AG08395 (cell line): ENCODE results near the gene MTERF2.

Experiments used
- DNase-seq: peaks from one replicate; pipeline ENCODE4 v3.0.0; 2012; ENCODE audit warnings: mixed read lengths, low spot score

MTERF2 gene

DNA sequence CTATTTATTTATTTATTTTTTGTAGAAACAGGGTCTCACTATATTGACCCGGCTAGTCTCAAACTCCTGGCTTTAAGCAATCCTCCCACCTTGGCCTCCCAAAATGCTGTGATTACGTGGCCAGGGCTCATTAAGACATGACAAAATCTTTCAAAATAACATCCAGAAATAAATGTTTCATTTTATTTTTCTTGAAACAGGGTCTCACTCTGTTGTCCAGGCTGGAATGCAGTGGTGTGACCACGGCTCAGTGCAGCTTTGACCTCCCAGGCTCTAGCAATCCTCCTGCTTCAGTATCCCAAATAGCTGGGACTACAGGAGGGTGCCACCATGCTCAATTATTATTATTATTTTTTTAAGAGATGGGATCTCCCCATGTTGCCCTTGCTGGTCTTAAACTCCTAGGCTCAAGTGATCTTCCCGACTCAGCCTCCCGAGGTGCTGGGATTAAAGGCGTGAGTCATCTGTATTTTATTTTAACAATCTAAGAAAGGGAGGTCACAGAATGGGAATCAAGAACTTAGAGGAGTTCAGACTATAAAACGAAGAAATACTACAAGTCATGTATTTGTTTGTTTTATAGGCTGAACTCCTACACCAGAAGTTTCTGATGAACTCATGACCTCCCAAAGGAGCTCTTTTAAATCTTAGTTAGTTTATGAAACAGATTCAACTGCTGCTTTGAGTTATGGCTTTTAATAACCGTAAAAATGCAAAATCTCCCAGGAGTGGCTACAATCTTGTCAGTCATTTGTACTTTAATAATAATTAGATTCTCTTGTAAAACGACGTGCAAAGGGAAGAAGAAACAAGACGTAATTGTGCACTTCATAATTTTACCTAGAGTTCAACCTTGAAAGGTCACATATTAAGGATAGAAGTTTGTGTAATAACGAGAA, 33.3 kb downstream of the MTERF2 start:
- no peak for DNase-seq

DNA sequence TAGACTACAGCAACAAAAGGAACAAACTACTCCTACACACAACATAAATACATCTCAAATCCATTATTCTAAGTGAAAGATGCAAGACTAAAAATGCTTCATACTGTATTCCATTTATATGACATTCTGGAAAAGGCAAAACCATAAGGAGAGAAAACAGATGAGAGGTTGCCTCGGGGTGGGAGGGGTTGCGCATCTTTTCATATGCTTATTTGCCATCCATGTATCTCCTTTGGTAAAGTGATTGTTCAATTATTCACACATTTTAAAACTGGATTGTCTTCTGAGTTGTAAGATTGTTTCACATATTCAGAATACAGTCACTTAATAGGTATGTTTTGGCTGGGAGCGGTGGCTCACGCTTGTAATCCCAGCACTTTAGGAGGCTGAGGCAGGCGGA, 36.4 kb downstream of the MTERF2 start:
- no peak for DNase-seq

DNA sequence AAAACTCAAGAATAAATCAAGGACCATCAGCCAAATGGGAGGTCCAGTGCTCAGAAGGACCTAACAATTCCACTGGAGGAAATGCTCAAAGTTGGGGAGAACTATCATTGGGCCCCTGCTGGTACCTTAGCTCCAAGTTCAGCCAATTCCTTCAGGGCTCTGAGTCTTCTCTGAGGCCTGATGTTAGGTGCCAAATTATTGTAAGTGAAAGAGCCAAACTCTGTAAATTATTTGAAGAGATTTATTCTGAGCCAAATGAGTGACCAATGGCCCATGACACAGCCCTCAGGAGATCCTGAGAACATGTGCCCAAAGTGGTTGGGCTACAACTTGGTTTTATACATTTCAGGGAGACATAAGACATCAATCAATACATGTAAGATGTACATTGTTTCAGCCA, 39.5 kb downstream of the MTERF2 start:
- no peak for DNase-seq

DNA sequence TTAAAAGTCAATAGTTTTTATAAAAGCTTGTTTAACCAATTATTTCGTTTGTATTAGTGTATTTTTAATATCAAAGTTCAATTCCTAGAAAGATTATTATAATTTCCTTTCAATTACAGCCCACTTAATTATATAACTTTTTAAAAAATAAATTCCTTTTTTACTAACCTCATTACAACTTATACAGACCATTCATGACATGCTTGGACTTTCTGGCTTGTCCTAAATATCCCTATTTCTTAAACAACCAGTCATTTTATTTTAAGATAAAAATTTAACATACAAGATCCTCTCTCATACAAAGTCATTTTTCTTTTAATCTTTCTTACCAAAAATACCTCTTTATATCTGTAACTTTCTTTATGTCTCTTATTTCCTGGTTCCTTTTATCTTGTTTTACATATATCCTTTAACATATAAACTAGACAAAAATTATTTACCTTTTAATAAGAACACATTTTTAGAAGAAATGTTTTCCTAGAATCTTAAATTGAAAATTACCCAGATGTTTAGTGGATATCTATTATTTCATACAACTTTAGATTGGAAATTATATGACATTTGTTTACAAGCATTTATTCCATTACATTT, 41.6 kb downstream of the MTERF2 start:
- DNase-seq = no peak

DNA sequence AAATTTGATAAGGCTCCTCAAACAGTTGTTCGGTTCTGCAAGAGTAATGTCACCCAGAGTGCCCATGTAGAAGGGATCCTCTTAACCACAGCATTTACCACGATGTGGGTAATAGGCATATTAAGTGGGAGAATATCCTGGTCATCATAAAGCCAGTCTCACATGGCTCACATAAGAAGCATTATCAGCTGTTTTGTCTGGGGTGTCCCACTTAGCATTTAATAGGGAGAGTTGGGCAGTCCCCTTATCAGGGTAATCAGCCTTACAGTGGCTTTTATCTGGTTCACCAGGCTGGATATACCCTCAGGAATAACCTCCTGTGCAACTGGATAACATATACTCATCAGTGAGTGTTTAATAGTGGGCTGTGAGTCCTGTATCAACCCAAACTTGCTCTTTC, 44.2 kb downstream of the MTERF2 start:
- no peak for DNase-seq

DNA sequence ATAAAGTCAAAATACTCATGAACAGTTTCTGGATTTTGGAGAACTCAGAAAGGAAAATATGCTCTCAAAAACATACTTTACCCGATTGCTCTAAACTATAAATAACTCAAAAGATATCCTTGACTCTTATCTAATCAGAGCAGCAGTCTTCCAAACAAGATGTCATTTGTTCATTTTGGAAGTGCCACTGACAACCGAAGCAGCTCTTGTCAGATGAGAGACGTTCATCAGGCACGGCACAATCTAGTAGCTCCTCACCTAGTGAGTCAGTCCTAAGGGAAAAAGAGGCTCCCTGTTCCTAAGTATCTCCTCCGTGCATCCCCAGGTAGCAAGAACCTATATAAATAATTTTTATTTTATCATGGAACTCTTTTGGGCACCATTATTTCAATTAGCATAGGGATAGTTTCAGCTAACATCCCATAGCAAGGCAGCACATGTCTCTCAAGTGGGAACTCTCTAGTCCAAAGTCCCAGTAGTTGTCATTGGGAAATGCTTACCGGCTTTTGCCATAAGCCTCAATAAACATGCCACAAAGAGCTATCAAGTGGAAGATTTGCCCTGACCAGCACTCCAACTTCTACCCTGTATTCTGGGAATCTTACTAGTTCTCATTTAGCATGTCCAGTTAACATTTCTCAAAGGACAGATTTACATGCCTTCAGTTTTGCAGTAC, 45.3 kb downstream of the MTERF2 start:
- DNase-seq = no peak

DNA sequence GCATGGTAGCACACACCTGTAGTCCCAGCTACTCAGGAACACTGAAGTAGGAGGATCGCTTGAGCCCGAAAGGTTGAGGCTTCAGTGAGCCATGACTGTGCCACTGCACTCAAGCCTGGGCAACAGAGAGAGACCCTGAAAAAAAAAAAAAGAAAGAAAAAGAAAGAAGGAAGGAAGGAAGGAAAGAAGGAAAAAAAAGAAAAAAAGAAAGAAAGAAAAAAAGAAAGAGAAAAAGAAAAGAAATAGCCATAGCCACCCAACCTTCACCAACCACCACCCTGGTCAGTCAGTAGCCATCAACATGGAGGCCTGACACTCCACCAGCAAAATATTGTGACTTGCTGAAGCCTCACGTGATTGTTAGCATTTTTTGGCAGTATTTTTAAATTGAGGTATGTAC, 52.7 kb downstream of the MTERF2 start:
- DNase-seq = no peak
